HFF-Myc (cell line): ENCODE data around the gene GNRH2.

Experiments used
- DNase-seq: peaks from one replicate; pipeline ENCODE4 v3.0.0-alpha.2; 2011; ENCODE audit warnings: low read depth; ENCODE audit errors: extremely low read depth
- H3K4me3 ChIP-seq: replicated peaks from 2 replicates; pipeline ENCODE4 v1.5.1; 2011; ENCODE audit warnings: low read depth, mild to moderate bottlenecking, control low read depth, low read length
- TF ChIP-seq, protein P1 (sequence below): IDR thresholded peaks from 2 replicates; pipeline ENCODE4 v1.5.1; 2012; ENCODE audit warnings: mild to moderate bottlenecking, low read depth, low read length, control low read depth; ENCODE audit errors: missing control alignments

GNRH2 gene

DNA sequence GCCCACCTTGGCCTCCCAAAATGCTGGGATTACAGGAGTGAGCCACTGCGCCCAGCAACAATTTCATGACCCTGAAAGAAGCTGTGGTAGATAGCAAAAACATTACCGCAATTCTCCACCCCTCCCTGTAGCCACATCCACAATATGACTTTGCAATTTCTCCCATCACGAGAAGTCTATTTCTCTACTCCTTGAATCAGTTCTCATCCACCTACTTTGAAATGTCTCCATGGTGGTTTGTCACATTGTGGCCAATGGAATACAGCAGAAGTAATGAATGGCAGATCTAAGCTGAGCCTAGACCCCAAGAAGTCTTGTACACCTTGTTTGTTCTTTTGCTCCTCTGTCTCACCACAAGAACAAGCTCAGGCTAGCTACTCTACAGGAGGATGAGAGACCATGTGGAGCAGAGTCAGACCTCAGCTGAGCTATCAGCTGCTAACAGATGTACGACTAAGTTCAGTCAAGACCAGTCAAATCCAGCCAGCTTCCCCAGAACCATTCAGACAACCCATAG, 34.3 kb downstream of the GNRH2 start:
- DNase-seq = no peak
- TF ChIP-seq, protein P1, sequence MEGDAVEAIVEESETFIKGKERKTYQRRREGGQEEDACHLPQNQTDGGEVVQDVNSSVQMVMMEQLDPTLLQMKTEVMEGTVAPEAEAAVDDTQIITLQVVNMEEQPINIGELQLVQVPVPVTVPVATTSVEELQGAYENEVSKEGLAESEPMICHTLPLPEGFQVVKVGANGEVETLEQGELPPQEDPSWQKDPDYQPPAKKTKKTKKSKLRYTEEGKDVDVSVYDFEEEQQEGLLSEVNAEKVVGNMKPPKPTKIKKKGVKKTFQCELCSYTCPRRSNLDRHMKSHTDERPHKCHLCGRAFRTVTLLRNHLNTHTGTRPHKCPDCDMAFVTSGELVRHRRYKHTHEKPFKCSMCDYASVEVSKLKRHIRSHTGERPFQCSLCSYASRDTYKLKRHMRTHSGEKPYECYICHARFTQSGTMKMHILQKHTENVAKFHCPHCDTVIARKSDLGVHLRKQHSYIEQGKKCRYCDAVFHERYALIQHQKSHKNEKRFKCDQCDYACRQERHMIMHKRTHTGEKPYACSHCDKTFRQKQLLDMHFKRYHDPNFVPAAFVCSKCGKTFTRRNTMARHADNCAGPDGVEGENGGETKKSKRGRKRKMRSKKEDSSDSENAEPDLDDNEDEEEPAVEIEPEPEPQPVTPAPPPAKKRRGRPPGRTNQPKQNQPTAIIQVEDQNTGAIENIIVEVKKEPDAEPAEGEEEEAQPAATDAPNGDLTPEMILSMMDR = no peak
- no peak overlapping the region for H3K4me3 ChIP-seq

GRCh38 chr20:3080939-3081388, 37.5 kb downstream of the GNRH2 start:
- TF ChIP-seq, protein P1 = no peak
- no peak overlapping the region for H3K4me3 ChIP-seq

DNA sequence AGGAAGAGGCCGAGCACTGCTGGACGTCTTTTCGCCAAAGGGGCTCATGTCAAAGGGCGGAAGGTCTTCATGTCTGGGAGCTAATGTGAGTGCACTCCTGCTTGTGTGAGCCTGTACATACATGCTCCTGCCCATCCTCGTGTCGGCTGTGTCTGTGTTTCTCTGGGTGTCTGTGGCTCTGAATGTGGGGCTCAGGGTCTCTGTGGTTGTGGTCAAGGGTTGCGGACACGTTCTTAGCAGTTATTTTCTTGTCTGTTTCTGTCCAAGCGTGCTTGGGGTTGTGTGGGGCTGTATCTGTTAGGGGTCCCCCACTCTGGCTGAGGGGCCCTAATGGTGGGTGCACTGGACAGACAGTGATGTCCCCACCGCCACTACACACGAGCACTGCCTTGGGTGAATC, 38.2 kb downstream of the GNRH2 start:
- TF ChIP-seq, protein P1 = no peak
- DNase-seq = no peak

More at GRCh38 chr20:3080939-3081388, 37.5 kb downstream of the GNRH2 start:
- no peak for DNase-seq

DNA sequence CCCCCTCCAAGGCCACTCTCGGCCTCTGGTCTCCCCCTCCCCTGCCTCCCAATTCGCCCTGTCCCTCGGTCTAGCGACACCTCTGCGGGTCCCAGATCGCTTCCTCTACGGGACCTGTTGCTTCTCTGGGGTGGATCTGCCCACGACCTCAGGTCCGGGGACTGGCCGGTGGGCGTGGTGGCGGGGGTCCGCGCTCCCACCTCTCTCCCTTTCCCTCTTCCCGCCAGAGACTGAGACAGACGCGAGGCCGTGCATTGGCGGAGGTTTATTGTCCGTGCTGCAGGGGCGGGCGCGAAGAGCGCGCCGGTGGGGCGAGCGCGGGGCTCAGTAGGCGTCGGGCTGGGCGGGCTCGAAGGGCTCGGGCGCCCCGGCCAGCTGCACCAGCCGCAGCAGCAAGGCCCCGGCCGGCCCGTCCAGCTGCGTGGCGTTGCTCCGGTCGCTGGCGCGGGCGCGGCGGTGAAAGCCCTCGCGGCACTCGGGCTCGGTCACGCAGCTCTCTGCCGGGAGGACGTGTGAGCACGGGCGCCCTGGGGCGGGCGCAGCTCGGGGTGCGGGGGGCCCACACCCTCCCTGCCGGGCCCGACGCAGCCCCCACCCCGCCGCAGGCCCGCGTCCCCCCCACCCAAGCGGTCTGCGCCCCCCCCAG, 39.0 kb downstream of the GNRH2 start:
- DNase-seq = no peak
- H3K4me3 ChIP-seq = no peak overlapping the region
- TF ChIP-seq, protein P1 = no peak

More for the DNA sequence above, 38.2 kb downstream of the GNRH2 start:
- H3K4me3 ChIP-seq = no peak overlapping the region

GRCh38 chr20:3082955-3083952, 39.8 kb downstream of the GNRH2 start:
- TF ChIP-seq, protein P1 = no peak
- DNase-seq = no peak
- H3K4me3 ChIP-seq = no peak overlapping the region

- TF ChIP-seq, protein P1 = no peak
- DNase-seq = no peak
- no peak within 1 kb of the TSS for H3K4me3 ChIP-seq
Observed at GRCh38 chr20:3084283-3084985, 41.0 kb downstream of the GNRH2 start, which contains the start of gene AVP. Gene AVP (minus strand): TSS chr20:3084724. CDS start chr20:3084674, 50 bp downstream.
